MM.1S (cell line): ENCODE data around the gene FRMD6.
"Not testable (repeated sequence)": the region's sequence is repeated elsewhere in the genome, so short reads cannot be mapped to it uniquely, and the experiment has no call there.

Source experiments
- DNase-seq: peaks from one replicate; pipeline ENCODE4 v3.0.0-alpha.2; 2015
- H2AFZ ChIP-seq: fragments of 300-600 bp; sonication (generic); 2 replicates; pipeline ENCODE4 v1.6.0; 2016; ENCODE audit warnings: antibody characterized with exemption, low read length
- H3F3A ChIP-seq: fragments of 300-600 bp; sonication (generic); 2 replicates; pipeline ENCODE4 v1.6.1; 2016; ENCODE audit warnings: mild to moderate bottlenecking, antibody characterized with exemption, low read length, moderate library complexity, mixed read lengths; ENCODE audit not compliant: insufficient read depth
- H3K27ac ChIP-seq: fragments of 300-600 bp; sonication (generic); 2 replicates; pipeline ENCODE4 v1.5.1; 2016; ENCODE audit warnings: mild to moderate bottlenecking, low read length
- H3K27me3 ChIP-seq: fragments of 300-600 bp; sonication (generic); replicated peaks from 2 replicates; pipeline ENCODE4 v1.6.0; 2016; ENCODE audit warnings: low read length; ENCODE audit not compliant: insufficient read depth
- H3K36me3 ChIP-seq: fragments of 300-600 bp; sonication (generic); replicated peaks from 2 replicates; pipeline ENCODE4 v1.6.1; 2016; ENCODE audit warnings: mild to moderate bottlenecking, low read length, mixed read lengths; ENCODE audit not compliant: insufficient read depth
- H3K4me1 ChIP-seq: fragments of 300-600 bp; sonication (generic); 2 replicates; pipeline ENCODE4 v1.6.1; 2016; ENCODE audit warnings: low read length, mixed read lengths
- H3K4me2 ChIP-seq: fragments of 300-600 bp; sonication (generic); 2 replicates; pipeline ENCODE4 v1.6.0; 2016; ENCODE audit warnings: low read depth, low read length
- H3K4me3 ChIP-seq: fragments of 300-600 bp; sonication (generic); 2 replicates; pipeline ENCODE4 v1.5.1; 2016; ENCODE audit warnings: low read length, mixed read lengths
- H3K79me2 ChIP-seq: fragments of 300-600 bp; sonication (generic); 2 replicates; pipeline ENCODE4 v1.6.1; 2016; ENCODE audit warnings: mixed run types, low read length, mixed read lengths
- H3K9ac ChIP-seq: fragments of 300-600 bp; sonication (generic); 2 replicates; pipeline ENCODE4 v1.6.1; 2016; ENCODE audit warnings: low read length, mixed read lengths
- H3K9me2 ChIP-seq: fragments of 300-600 bp; sonication (generic); replicated peaks from 2 replicates; pipeline ENCODE4 v1.6.1; 2016; ENCODE audit warnings: mild to moderate bottlenecking, low read length, mixed read lengths; ENCODE audit not compliant: insufficient read depth
- H3K9me3 ChIP-seq: fragments of 300-600 bp; sonication (generic); replicated peaks from 2 replicates; pipeline ENCODE4 v1.6.1; 2016; ENCODE audit warnings: mild to moderate bottlenecking, low read length, mixed read lengths; ENCODE audit not compliant: insufficient read depth
- H4K20me1 ChIP-seq: fragments of 300-600 bp; sonication (generic); 2 replicates; pipeline ENCODE4 v1.6.1; 2016; ENCODE audit warnings: mild to moderate bottlenecking, low read length, moderate library complexity, mixed read lengths; ENCODE audit not compliant: insufficient read depth
- EZH2 ChIP-seq: fragments of 300-600 bp; sonication (generic); optimal IDR thresholded peaks from 2 replicates; pipeline ENCODE3; 2017; ENCODE audit warnings: low read depth, mild to moderate bottlenecking, antibody characterized with exemption, low read length, mixed read lengths
- EZH2phosphoT487 ChIP-seq: fragments of 300-600 bp; sonication (generic); IDR thresholded peaks from 2 replicates; pipeline ENCODE4 v1.6.1; 2018; ENCODE audit warnings: antibody characterized with exemption, low read length
- TF ChIP-seq, protein P1 (sequence below): fragments of 300-600 bp; sonication (generic); IDR thresholded peaks from 2 replicates; pipeline ENCODE4 v1.5.1; 2016; ENCODE audit warnings: antibody characterized with exemption, low read length, mixed read lengths

Gene FRMD6

GRCh38 chr14:51743588-51744000, 91.9 kb downstream of the FRMD6 start:
- no peaks in the 10 kb centered on the region for H3K36me3 ChIP-seq
- TF ChIP-seq EZH2 (no peak), EZH2phosphoT487 (no peak)
- TF ChIP-seq, protein P1, sequence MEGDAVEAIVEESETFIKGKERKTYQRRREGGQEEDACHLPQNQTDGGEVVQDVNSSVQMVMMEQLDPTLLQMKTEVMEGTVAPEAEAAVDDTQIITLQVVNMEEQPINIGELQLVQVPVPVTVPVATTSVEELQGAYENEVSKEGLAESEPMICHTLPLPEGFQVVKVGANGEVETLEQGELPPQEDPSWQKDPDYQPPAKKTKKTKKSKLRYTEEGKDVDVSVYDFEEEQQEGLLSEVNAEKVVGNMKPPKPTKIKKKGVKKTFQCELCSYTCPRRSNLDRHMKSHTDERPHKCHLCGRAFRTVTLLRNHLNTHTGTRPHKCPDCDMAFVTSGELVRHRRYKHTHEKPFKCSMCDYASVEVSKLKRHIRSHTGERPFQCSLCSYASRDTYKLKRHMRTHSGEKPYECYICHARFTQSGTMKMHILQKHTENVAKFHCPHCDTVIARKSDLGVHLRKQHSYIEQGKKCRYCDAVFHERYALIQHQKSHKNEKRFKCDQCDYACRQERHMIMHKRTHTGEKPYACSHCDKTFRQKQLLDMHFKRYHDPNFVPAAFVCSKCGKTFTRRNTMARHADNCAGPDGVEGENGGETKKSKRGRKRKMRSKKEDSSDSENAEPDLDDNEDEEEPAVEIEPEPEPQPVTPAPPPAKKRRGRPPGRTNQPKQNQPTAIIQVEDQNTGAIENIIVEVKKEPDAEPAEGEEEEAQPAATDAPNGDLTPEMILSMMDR = no peak
- H3K4me1 ChIP-seq = no peaks in the 10 kb centered on the region
- no peak for DNase-seq
- H3K4me2 ChIP-seq = no peak overlapping the region
- no peaks in the 10 kb centered on the region for H3K27me3 ChIP-seq
- H3K27ac ChIP-seq = no peak overlapping the region
- H3F3A ChIP-seq = no peaks in the 10 kb centered on the region
- no peak overlapping the region for H2AFZ ChIP-seq
- no peaks in the 10 kb centered on the region for H4K20me1 ChIP-seq
- H3K4me3 ChIP-seq = no peak overlapping the region
- no peaks in the 10 kb centered on the region for H3K9me2 ChIP-seq
- no peak overlapping the region for H3K9ac ChIP-seq
- no peaks in the 10 kb centered on the region for H3K9me3 ChIP-seq
- no peaks in the 10 kb centered on the region for H3K79me2 ChIP-seq

DNA sequence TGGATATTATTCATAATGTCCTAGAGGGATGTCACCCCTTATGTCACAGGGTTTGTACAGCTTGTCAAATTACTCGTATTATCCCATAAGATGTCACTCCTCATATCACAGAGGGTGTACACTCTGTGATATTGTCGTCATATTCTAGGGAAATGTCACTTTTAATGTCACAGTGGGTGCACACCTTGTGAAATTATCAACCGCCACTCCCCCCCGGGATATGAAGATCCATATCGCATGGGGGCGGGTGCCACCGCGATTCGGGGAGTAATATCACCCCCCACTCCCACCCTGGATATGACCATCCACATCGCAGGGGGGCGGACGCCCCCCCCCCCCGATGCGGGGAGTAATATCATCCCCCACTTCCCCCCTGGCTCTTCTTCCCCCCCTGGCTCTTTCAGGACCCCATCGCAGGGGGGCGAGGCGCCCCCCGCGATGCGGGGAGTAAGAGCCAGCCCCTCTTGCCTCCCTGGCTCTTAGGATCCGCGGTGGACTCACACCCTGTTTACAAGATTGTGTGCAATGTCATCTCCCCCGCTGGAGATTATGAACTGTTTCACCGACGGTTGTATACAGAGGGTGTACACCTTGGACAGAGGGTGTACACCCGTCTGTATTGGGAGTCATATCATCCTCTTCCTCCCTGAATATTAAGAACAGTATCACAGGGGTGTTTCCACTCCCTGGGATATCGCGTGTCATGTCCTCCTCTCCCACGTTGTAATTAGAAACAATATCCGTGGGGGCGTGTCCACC, 92.8 kb downstream of the FRMD6 start:
- no peaks in the 10 kb centered on the region for H3K9me3 ChIP-seq
- H3K9ac ChIP-seq = no peak overlapping the region
- no peak overlapping the region for H3K4me3 ChIP-seq
- no peaks in the 10 kb centered on the region for H3K79me2 ChIP-seq
- no peaks in the 10 kb centered on the region for H3K4me1 ChIP-seq
- no peaks in the 10 kb centered on the region for H3K9me2 ChIP-seq
- H4K20me1 ChIP-seq = no peaks in the 10 kb centered on the region
- TF ChIP-seq EZH2phosphoT487 = no peak
- no peak for TF ChIP-seq EZH2
- TF ChIP-seq, protein P1 = no peak
- H3K27ac ChIP-seq = no peak overlapping the region
- H2AFZ ChIP-seq = no peak overlapping the region
- no peaks in the 10 kb centered on the region for H3F3A ChIP-seq
- no peaks in the 10 kb centered on the region for H3K36me3 ChIP-seq
- H3K4me2 ChIP-seq = no peak overlapping the region
- H3K27me3 ChIP-seq = no peaks in the 10 kb centered on the region
- DNase-seq = no peak

- not testable (repeated sequence) for H3F3A ChIP-seq, H3K9me3 ChIP-seq, H3K79me2 ChIP-seq, H3K9ac ChIP-seq, H2AFZ ChIP-seq, H3K27me3 ChIP-seq, H3K36me3 ChIP-seq, H3K4me3 ChIP-seq, H3K27ac ChIP-seq, H3K9me2 ChIP-seq, H3K4me2 ChIP-seq, H3K4me1 ChIP-seq, DNase-seq, H4K20me1 ChIP-seq
These were observed 95.1 kb downstream of the FRMD6 start for GRCh38 chr14:51746823-51747222.

- Histone ChIP-seq H3F3A (no peaks in the 10 kb centered on the region), H3K9ac (no peak overlapping the region), H3K9me3 (no peaks in the 10 kb centered on the region), H3K4me3 (no peak overlapping the region), H3K36me3 (no peaks in the 10 kb centered on the region), H3K4me2 (no peak overlapping the region), H3K9me2 (no peaks in the 10 kb centered on the region), H3K27ac (no peak overlapping the region), H3K4me1 (no peaks in the 10 kb centered on the region), H3K79me2 (no peaks in the 10 kb centered on the region), H2AFZ (no peak overlapping the region), H3K27me3 (no peaks in the 10 kb centered on the region), H4K20me1 (no peaks in the 10 kb centered on the region)
- TF ChIP-seq, protein P1 = no peak
- no peak for TF ChIP-seq EZH2phosphoT487
- TF ChIP-seq EZH2 = no peak
- DNase-seq = no peak
These were observed 98.8 kb downstream of the FRMD6 start for GRCh38 chr14:51750542-51750941.

DNA sequence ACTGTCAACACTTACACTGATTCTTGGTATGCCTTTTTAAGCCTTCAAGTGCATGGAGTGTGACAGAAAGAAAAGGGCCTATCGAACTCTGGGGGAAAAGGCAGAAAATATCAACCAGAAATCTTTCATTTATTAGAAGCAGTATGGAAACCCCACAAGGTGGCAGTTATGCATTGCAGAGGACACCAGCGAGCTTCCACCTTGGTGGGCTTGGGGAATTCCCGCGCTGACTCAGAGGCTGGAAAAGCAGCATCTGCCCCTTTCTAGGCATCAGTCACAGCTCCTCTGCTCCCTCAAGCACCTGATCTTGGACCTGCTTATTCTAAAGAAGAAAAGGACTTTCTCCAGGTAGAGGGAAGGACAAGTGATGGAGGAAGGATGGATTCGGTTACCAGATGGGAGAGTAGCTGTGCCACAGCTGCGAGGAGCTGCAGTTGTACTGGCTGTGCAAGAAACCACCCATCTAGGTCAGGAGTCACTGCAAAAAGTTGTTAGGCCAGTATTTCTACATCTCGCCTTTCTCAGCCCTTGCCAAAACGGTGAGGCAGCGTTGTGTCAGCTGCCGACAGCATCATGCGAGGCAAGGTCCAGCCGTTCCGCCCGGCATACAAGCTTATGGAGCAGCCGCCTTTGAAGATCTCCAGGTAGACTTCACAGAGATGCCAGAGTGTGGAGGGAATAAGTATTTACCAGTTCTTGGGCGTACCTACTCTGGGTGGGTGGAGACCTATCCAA, 100.1 kb downstream of the FRMD6 start:
- not testable (repeated sequence) for H3K4me2 ChIP-seq, H3K9me3 ChIP-seq, H3F3A ChIP-seq, H3K79me2 ChIP-seq, H3K4me3 ChIP-seq, H3K27me3 ChIP-seq, H3K27ac ChIP-seq, H3K9me2 ChIP-seq, H2AFZ ChIP-seq, H4K20me1 ChIP-seq, H3K36me3 ChIP-seq, H3K4me1 ChIP-seq, DNase-seq, H3K9ac ChIP-seq
